Astrocyte of the spinal cord (primary cell): ENCODE measurements around the gene LHFPL3.

Experiments used
- DNase-seq: peaks from one replicate; pipeline ENCODE4 v3.0.0; 2011; ENCODE audit warnings: low read depth, low spot score
- H3K4me3 ChIP-seq: 2 replicates; pipeline ENCODE4 v1.5.1; 2011; ENCODE audit warnings: low read depth, mild to moderate bottlenecking, low read length, moderate library complexity
- CTCF ChIP-seq: IDR thresholded peaks from 2 replicates; pipeline ENCODE4 v1.5.1; 2012; ENCODE audit warnings: low read depth, mild to moderate bottlenecking, low read length, inconsistent platforms
- in situ Hi-C: cut with HindIII; loops from 2 replicates; pipeline ENCODE4 v1.10.0; 2017; ENCODE audit warnings: low sequenced_read_pairs

The LHFPL3 gene

GRCh38 chr7:104894314-104894713, 565.9 kb downstream of the LHFPL3 start:
- no peak overlapping the region for H3K4me3 ChIP-seq
- TF ChIP-seq CTCF = no peak
- no peak for DNase-seq
- in situ Hi-C loops = no loop called here

- in situ Hi-C loops = no loop called here
- TF ChIP-seq CTCF = no peak
- DNase-seq = no peak
- H3K4me3 ChIP-seq = no peak overlapping the region
Observed at GRCh38 chr7:104894726-104895521, 566.5 kb downstream of the LHFPL3 start.

DNA sequence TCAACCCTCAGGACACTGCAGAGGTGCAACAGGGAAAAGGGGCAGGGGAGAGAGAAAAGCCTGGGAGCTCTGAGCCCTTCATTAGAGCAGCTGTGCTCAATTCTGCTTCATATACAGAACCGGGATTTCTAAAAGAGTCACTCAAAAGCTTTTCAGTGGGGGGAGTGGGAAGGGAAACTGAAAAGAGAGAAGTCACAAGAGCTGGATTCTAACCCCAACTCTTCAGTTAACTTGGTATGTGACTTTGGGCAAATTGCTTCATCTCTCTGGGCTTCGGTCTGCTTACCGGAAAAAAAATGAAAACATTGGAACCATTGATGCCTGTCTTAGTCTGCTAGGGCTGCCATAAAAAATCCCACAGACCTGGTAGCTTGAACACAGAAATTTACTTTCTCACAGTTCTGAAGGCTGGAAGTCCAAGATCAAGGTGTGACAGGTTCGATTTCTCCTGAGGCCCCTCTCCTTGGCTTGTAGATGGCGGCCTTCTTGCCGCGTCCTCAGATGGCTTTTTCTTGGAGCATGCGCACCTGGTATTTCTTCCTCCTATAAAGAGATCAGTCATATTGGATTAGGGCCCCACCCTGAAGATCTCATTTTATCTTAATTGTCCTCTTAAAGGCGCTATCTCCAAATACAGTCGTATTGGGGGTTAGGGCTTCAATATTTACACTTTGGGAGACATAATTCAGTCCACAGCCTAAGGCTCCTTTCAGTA, 567.3 kb downstream of the LHFPL3 start:
- in situ Hi-C loops = no loop called here
- no peak for TF ChIP-seq CTCF

DNA sequence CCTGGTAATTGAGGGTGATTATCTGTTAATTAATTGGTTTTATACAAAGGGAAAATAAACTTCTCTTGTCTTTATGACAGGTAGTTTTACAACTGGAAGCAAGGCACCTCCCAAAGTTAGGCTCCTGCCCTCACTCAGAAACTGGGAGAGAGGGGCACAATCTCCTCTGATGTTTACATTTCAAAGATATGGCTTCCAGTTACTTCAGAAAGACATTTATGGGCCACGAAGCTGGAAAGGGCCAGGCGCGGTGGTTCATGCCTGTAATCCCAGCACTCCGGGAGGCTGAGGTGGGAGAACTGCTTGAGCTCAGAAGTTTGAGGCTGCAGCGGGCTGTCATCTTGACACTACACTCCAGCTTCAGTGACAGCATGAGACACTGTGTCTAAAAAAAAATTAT, 570.0 kb downstream of the LHFPL3 start:
- in situ Hi-C loops = no loop called here
- no peak overlapping the region for H3K4me3 ChIP-seq
- no peak for TF ChIP-seq CTCF
- DNase-seq = no peak

More for the DNA sequence above, 567.3 kb downstream of the LHFPL3 start:
- DNase-seq = no peak
- no peak overlapping the region for H3K4me3 ChIP-seq

GRCh38 chr7:104900525-104901239, 572.3 kb downstream of the LHFPL3 start:
- no peak overlapping the region for H3K4me3 ChIP-seq
- no peak for DNase-seq
- in situ Hi-C loops = no loop called here
- TF ChIP-seq CTCF = no peak

DNA sequence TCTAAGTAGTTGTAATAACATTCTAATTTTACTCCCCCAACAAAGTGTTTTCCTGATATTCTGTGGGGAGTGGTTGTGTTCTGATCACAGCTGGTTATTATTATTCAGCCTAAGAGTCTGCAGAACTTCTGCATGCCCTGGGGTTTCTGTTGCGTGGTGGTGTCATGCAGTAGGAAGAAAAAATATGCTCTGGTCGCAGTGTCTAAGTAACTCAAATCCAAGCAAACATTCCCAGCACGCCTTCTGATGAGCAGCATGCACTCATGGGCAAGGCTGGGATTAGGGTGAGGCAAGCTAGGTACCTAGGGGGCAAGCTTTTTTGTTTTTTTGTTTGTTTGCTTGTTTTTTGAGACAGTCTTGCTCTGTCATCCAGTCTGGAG, 572.8 kb downstream of the LHFPL3 start:
- H3K4me3 ChIP-seq = no peak overlapping the region
- TF ChIP-seq CTCF = no peak
- no peak for DNase-seq
- in situ Hi-C loops = no loop called here
